ENCODE measurements around the gene MAT2B. TPM values are rescaled to one million over a fixed set of nuclear protein-coding genes. Genes with fewer than 3 reads are reported as not detected.
A peak's percentile ranks its signal among the peaks of the same experiment; 100 is the strongest.
"Not testable (repeated sequence)": the region's sequence is repeated elsewhere in the genome, so short reads cannot be mapped to it uniquely, and the experiment has no call there.

MAT2B gene
- total RNA-seq, 2 donors from 2014 or later: 80.9 to 97.6 TPM

- Mint-ChIP-seq H3K36me3 (peaks cover 0 to 5% of the 10 kb centered on the region in 2 donors), H3K9me3 (no peaks in the 10 kb centered on the region), H3K27ac (no peak overlapping the region)
- DNase-seq (ENCODE audit: low spot score in 2 of 2) (no peak), ATAC-seq (no peak)
Observed at GRCh38 chr5:163533223-163533622, 27.8 kb downstream of the MAT2B start.

GRCh38 chr5:163534492-163535094 lies 29.2 kb downstream of the MAT2B start:
- peaks cover 0 to 5% of the 10 kb centered on the region in 2 donors for H3K36me3 Mint-ChIP-seq
- no peak for ATAC-seq
- no peak overlapping the region for H3K27ac Mint-ChIP-seq
- H3K9me3 Mint-ChIP-seq: no peaks in the 10 kb centered on the region
- no peak for DNase-seq (ENCODE audit: low spot score in 2 of 2)

GRCh38 chr5:163535290-163535689 lies 29.9 kb downstream of the MAT2B start:
- DNase-seq (ENCODE audit: low spot score in 2 of 2) (no peak), ATAC-seq (no peak)
- peaks cover 0 to 5% of the 10 kb centered on the region in 2 donors for H3K36me3 Mint-ChIP-seq
- H3K9me3 Mint-ChIP-seq: no peaks in the 10 kb centered on the region
- no peak overlapping the region for H3K27ac Mint-ChIP-seq

- H3K27ac Mint-ChIP-seq; DNase-seq (ENCODE audit: low spot score in 2 of 2); H3K36me3 Mint-ChIP-seq; H3K9me3 Mint-ChIP-seq; ATAC-seq: not testable (repeated sequence)
Observed at GRCh38 chr5:163536442-163536841, 31.0 kb downstream of the MAT2B start.

- no peak for DNase-seq (ENCODE audit: low spot score in 2 of 2)
- Mint-ChIP-seq H3K36me3 (peaks cover 0 to 5% of the 10 kb centered on the region in 2 donors), H3K27ac (no peak overlapping the region), H3K9me3 (no peaks in the 10 kb centered on the region)
- ATAC-seq: no peak
Observed at GRCh38 chr5:163540696-163541095, 35.3 kb downstream of the MAT2B start.

- ATAC-seq (no peak), DNase-seq (ENCODE audit: low spot score in 2 of 2) (no peak)
- Mint-ChIP-seq H3K9me3 (no peaks in the 10 kb centered on the region), H3K36me3 (peaks cover 0 to 2% of the 10 kb centered on the region in 2 donors), H3K27ac (no peak overlapping the region)
Observed at GRCh38 chr5:163542771-163543170, 37.4 kb downstream of the MAT2B start.

- no peak for ATAC-seq
- no peaks in the 10 kb centered on the region for H3K36me3 Mint-ChIP-seq
- peak overlapping the region in 1 of 2 donors; percentile 5 for H3K27ac Mint-ChIP-seq
Observed at GRCh38 chr5:163544041-163544440, 38.6 kb downstream of the MAT2B start.

GRCh38 chr5:163544836-163545235 lies 39.4 kb downstream of the MAT2B start:
- H3K36me3 Mint-ChIP-seq: no peaks in the 10 kb centered on the region
- ATAC-seq (no peak), DNase-seq (ENCODE audit: low spot score in 2 of 2) (no peak)
- no peak overlapping the region for H3K27ac Mint-ChIP-seq
- no peaks in the 10 kb centered on the region for H3K9me3 Mint-ChIP-seq

More at GRCh38 chr5:163544041-163544440, 38.6 kb downstream of the MAT2B start:
- H3K9me3 Mint-ChIP-seq: no peaks in the 10 kb centered on the region
- DNase-seq (ENCODE audit: low spot score in 2 of 2): no peak

GRCh38 chr5:163548649-163549048 lies 43.2 kb downstream of the MAT2B start:
- Mint-ChIP-seq H3K36me3 (no peaks in the 10 kb centered on the region), H3K9me3 (no peaks in the 10 kb centered on the region), H3K27ac (no peak overlapping the region)
- DNase-seq (ENCODE audit: low spot score in 2 of 2): no peak
- no peak for ATAC-seq

- no peak overlapping the region for H3K27ac Mint-ChIP-seq
- ATAC-seq (no peak), DNase-seq (ENCODE audit: low spot score in 2 of 2) (no peak)
- no peaks in the 10 kb centered on the region for H3K9me3 Mint-ChIP-seq
- H3K36me3 Mint-ChIP-seq: peaks cover 0 to under 1% of the 10 kb centered on the region in 2 donors
Observed at GRCh38 chr5:163551156-163551555, 45.7 kb downstream of the MAT2B start.

- H3K9me3 Mint-ChIP-seq: no peaks in the 10 kb centered on the region
- ATAC-seq (no peak), DNase-seq (ENCODE audit: low spot score in 2 of 2) (no peak)
- peaks cover 0 to 6% of the 10 kb centered on the region in 2 donors for H3K36me3 Mint-ChIP-seq
- H3K27ac Mint-ChIP-seq: no peak overlapping the region
Observed at GRCh38 chr5:163552536-163552935, 47.1 kb downstream of the MAT2B start.

GRCh38 chr5:163561339-163561738 lies 55.9 kb downstream of the MAT2B start:
- H3K36me3 Mint-ChIP-seq: peaks cover 0 to 4% of the 10 kb centered on the region in 2 donors
- no peak for ATAC-seq
- H3K9me3 Mint-ChIP-seq: no peaks in the 10 kb centered on the region
- no peak for DNase-seq (ENCODE audit: low spot score in 2 of 2)
- H3K27ac Mint-ChIP-seq: no peak overlapping the region

GRCh38 chr5:163562071-163562470 lies 56.7 kb downstream of the MAT2B start:
- no peaks in the 10 kb centered on the region for H3K9me3 Mint-ChIP-seq
- ATAC-seq: no peak
- H3K36me3 Mint-ChIP-seq: no peaks in the 10 kb centered on the region
- no peak overlapping the region for H3K27ac Mint-ChIP-seq
- no peak for DNase-seq (ENCODE audit: low spot score in 2 of 2)

GRCh38 chr5:163563112-163563511 lies 57.7 kb downstream of the MAT2B start:
- H3K9me3 Mint-ChIP-seq: no peaks in the 10 kb centered on the region
- DNase-seq (ENCODE audit: low spot score in 2 of 2) (no peak), ATAC-seq (no peak)
- no peak overlapping the region for H3K27ac Mint-ChIP-seq
- no peaks in the 10 kb centered on the region for H3K36me3 Mint-ChIP-seq

GRCh38 chr5:163563880-163564279 lies 58.5 kb downstream of the MAT2B start:
- no peak for DNase-seq (ENCODE audit: low spot score in 2 of 2)
- no peaks in the 10 kb centered on the region for H3K36me3 Mint-ChIP-seq
- H3K27ac Mint-ChIP-seq: no peak overlapping the region
- no peaks in the 10 kb centered on the region for H3K9me3 Mint-ChIP-seq
- ATAC-seq: no peak

GRCh38 chr5:163564321-163564938 lies 59.0 kb downstream of the MAT2B start:
- ATAC-seq (peak in 1 of 2 donors; percentile 31), DNase-seq (ENCODE audit: low spot score in 2 of 2) (peak in 1 of 2 donors; percentile 75)
- no peaks in the 10 kb centered on the region for H3K36me3 Mint-ChIP-seq
- no peak overlapping the region for H3K27ac Mint-ChIP-seq
- H3K9me3 Mint-ChIP-seq: no peaks in the 10 kb centered on the region

GRCh38 chr5:163565492-163565891 lies 60.1 kb downstream of the MAT2B start:
- ATAC-seq: peak in 1 of 2 donors; percentile 18
- no peak overlapping the region for H3K27ac Mint-ChIP-seq
- H3K36me3 Mint-ChIP-seq: no peaks in the 10 kb centered on the region
- DNase-seq (ENCODE audit: low spot score in 2 of 2): no peak
- H3K9me3 Mint-ChIP-seq: no peaks in the 10 kb centered on the region
